ENCODE results near the gene ENDOV.

Gene ENDOV

DNA sequence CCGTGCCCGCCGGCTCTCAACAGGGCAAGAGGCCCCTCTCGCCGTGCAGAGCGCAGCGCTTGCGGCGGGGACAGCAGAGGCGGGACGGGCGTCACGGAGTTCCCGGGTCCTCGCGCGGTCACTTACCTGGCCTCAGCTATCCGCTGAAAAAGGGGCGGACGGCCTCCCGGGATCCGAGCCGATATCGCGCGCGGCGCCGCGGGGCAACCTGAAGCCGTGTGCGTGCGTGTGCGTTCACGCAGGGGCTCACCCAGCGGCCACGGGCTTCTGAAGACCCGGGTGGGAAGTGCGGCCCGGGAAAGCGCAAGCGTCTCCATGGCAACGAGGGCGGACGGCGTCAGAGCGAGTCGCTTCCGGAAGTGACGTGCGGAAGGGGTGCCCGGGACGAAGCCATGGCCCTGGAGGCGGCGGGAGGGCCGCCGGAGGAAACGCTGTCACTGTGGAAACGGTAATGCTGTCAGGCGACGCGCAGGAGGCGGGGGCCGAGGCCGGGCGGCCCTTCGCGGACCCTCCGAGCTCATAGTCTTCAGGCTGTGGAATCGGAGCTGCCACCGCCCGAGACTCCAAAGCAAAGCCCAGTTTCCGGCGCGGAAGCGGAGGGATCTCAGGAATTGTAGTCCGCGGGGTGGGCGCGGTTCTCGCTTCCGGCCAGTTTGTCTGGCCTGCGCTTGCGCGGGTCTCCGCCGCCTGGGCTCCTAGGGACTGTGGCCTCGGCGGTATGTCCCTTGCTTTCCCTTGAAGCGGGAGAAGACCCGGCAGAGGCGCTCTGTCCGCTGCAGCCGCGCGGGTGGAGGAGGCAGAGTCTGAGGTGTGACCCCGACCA is at the start of gene ENDOV:
Gene ENDOV (plus strand): TSS at position 365 of the 823 bp plus-strand sequence. CDS start 28 bp downstream, at position 393.
- peak; percentile 91 for DNase-seq

DNA sequence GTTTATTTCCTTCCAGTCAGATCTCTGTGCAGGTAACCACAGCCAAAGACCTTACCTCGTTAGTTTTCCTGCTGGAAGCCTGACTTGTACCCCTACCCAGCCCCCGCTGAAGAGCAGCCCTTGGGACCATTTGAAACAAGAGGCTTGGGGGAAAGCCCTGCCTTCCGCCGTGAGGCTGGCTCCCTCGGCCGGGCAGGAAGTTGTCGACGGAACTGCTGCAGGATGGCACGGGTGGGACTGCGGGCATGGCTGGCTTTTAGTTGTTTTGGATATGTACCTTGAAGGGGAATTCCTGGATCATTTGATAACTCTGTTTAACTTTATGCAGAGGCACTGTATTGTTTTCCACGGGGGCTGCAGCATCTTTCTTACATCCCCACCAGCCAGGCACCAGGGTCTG is 49.0 kb upstream of the ENDOV start:
- no peak for DNase-seq

DNA sequence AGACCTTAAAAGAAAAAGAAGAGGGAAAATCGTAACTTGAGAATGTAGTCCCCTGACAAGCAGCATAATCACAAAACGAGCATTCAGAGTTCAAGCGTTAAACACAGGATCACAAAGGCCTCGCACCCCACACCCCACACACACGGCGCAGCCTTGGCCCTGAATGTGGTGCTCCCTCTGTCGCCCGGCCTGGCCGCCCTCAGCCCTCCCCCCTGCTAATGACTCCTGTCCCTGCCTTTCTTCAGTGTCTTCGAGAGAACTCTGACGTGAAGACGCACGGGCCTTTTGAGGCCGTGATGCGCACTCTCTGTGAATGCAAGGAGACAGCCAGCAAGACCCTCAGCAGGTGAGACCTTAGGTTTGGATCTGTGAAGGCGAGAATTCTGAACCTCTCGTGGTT is 47.5 kb upstream of the ENDOV start:
- DNase-seq = no peak

DNA sequence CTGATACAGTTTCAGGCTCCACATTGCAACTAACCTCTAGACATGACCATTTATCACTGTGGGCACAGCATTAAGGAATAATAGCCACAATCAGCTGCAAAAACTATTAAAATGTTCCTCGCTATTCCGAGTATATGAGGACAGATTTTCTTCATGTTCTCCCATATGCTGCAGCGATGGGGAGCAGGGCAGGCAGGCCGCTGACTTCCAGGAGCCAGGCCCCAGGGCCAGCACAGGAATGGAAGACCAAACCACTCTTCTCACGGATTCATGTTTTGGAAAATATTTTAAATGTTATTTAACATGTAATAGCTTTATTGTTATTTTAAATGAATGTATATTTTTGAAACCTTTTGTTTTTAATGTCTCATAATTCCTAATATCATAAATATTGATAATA is 43.8 kb upstream of the ENDOV start:
- no peak for DNase-seq

DNA sequence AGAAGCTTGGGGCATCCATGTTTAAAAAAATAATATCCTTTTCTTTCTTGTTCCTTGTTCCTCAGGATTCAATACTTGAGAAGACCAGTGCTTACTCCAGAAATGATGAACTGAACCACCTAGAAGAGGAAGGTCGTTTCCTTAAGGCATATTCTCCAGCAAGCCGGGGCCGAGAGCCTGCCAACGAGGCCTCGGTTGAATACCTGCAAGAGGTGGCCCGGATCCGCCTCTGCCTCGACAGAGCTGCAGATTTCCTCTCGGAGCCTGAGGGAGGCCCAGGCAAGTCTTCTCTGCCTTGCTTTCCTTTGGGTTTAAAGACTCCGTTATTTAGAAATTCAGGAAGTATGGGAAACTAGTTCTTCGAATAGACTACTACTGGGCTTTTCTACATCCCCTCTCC is 42.5 kb upstream of the ENDOV start:
- DNase-seq = no peak

DNA sequence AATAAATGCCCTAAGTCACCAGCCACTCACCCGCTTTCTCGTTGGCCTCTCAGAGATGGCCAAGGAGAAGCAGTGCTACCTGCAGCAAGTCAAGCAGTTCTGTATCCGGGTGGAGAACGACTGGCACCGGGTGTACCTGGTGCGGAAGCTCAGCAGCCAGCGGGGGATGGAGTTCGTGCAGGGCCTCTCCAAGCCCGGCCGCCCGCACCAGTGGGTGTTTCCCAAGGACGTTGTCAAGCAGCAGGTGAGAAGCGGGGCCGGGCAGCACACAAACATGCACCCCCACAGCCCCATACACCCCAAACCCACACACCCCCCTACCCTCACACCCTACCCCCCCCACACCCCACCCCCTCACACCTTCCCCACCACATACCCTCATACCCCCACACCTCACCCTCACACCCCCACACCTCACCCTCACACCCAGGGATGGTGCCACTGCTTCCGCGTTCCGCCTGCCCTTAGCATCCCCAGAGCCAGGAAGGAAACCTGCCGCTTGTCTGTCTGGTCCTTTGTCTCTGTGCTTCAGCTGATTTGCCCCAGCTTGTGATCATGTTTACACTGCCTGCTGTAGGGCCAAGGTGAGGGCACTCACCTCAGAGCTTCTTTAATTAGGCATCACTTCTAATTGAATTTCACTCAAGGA is 41.9 kb upstream of the ENDOV start:
- no peak for DNase-seq

DNA sequence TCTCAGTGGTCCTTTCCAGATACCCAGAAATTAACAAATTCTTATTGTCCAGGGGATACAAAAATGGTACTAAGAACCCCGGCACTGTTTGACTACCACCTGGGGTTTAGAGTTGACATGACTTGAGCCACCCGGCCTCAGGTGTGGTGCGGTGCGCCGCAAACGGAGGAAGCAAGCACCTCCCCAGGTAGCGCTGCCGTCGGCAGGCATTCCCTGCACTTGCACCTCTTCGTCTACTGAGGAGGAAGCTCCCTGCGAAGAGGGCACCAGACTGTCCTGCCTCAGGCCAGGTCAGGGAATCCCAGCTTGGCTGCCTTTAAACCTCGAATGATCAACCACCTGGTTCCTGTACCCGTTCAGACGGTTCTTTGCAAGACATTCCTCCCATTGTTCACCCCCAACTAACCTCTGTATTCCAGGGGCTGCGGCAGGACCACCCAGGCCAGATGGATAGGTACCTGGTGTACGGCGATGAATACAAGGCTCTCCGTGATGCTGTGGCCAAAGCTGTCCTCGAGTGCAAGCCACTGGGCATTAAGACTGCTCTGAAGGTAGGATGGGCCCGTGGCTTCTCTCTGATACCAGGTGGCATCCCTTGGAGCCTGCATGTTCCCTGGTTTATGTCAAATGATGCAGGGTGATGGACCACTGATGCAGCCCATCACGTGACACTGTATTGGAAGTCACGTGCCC is 40.8 kb upstream of the ENDOV start:
- no peak for DNase-seq

DNA sequence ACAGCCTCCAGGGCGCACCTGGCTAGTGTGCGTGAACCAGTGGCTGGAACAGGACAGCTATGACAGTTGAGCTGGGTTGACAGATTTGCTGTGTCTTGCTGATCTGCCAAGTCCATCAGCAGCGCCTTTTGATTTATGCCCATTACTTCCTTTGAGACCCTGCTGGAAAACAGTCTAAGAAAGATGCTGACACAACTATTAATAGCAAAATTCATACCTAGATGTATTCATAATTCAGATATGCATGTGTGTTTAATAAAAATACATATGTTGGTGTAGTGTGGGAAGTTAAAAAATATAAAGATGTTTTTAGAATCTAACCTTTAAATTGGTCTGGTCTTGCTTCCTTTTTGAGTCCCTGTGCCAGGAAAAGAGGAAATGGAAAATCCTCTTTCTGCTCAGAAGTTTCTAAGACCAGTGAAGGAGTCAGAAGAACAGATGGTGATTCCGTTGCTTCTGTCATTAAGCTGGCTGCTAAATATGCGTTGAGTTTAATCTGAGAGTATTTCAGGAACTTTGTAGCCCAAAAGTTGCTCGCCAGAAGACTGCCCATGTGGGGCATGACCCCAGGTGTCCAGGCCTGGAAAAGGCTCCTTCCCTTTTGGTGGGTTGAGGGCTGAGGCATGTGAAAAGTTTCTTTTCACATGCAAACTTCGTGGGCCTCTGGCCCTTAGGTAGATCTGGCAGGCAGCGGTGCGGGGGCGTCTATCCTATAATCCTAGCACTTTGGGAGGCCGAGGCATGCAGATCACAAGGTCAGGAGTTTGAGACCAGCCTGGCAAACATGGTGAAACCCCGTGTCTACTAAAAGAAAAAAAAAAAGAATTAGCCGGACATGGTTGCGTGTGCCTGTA is 40.0 kb upstream of the ENDOV start:
- no peak for DNase-seq

DNA sequence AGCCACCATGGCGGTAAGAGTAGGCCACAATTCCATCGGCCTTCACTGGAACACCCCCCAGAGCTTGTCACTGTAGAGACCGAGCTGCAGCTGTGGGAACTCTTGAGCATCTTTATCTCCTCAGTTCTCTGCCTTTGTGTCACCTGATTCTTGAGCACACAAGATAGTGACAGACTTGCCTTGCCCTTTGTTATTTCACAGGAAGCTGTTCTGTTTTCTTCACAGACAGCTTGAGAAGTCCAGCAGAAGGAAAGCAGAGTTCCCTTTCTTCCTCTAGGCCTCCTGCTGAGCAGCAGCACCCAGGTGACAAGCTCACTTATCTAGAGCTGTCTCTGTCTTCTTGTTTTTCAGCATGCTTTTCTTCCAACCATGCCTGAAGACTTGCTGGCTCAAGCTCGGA is 38.4 kb upstream of the ENDOV start:
- no peak for DNase-seq

DNA sequence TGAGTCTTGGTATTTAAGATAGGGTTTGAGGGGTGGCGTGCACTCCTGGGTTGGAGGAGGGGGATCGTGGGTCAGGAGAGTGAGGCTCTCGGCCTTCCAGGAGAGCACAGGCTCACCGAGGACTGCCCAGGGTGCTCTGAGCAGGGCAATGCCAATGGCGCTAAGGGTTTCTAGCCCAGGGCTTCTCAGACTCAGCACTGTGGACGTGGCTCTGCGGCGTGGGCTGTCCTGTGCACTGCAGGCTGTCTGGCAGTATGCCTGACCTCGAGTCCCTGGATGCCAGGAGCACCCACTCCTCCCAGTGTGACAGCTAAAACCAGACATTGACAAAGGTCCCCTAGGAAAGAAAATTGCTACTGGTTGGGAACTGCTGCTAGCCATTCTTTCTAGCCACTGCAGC is 37.2 kb upstream of the ENDOV start:
- DNase-seq = no peak

DNA sequence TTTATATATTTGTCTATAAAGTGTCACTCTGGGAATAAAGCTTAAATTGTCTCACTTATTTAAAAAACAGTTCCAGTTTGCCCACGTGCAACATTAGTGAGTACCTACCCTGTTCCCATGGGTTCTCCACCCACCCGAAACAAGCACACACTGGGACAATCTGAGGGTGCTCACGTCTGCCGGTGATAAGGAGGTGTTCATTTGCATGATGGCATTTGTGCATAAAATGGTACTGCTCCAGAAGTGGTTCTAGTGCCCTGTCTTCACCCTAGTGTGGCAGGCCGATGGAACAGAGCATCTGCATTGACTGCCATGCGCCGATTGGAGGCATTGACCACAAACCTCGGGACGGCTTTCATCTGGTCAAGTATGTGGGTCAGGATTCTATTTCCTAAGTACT is 35.6 kb upstream of the ENDOV start:
- no peak for DNase-seq

DNA sequence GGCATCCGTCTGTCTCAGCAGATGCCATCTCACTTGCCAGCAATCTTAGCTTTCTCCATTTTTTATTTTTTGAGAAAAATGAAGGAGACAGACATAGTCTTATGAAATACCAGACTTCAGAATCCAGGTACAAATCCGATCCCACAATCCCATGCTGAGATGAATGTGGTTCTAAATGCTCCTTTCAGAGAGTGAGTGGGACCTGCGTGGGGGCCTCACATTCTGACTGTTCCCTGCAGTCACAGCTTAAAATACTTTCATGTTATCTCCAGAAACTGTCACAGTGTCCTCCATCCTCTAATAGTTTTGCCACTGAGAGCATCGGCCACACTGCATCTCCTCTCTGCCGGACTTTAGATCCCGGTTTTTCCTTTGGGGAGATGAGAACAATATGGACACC is 34.9 kb upstream of the ENDOV start:
- no peak for DNase-seq

DNA sequence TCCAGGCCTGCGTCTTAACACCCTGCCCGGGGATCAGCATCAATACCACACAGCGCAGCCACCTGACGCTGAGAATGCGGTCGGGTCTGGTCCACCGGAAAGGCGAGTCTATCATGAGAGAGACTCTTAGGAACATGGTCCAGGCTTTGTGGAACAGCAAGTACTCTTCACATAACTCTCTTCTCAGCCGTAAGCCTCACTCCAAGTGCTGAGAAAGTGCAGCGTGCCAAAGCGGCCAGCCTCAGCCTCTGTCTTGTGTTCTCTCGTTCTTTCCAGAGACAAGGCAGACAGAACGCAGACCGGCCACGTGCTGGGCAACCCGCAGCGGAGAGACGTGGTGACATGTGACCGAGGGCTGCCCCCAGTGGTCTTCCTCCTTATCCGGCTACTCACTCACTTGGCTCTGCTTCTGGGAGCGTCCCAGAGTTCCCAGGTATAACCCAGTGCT is 34.4 kb upstream of the ENDOV start:
- DNase-seq = no peak

DNA sequence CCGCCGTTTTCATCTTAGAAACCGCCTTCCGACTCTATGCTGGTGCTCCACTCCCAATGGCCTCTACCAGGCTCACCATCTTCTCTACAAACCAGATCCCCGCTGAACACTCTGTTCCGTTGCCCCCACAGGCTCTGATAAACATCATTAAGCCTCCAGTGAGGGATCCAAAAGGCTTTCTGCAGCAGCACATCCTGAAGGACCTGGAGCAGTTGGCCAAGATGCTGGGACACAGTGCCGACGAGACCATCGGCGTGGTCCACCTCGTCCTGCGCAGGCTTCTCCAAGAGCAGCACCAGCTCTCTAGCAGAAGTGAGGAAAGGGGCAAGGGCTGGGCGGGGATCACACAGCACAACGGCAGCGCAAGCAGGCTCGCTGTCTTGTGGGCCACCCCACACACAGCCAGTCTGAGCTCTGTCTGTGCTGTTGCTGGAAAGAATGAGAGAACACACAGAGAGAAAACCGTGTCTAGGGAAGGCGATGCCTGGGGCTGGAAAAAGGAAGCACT is 33.5 kb upstream of the ENDOV start:
- no peak for DNase-seq

DNA sequence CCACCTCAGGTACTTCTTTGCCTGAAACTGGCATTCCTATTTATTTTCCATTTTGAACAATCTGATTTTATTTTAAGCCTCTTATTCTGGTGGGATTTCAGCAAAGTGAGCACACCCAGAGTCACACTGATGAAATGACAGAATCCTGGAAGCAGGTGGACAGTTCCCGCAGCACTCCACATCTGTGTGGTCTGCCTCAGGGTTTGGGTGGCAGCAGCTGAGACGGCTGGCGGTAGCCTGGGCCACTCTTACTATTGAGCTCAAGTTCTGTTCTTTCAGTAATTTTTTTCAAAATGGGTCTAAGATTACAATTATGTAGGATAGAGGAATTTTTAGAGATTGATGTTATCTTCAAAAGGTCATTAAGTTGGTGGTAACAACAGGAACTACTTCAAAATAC is 32.5 kb upstream of the ENDOV start:
- no peak for DNase-seq

DNA sequence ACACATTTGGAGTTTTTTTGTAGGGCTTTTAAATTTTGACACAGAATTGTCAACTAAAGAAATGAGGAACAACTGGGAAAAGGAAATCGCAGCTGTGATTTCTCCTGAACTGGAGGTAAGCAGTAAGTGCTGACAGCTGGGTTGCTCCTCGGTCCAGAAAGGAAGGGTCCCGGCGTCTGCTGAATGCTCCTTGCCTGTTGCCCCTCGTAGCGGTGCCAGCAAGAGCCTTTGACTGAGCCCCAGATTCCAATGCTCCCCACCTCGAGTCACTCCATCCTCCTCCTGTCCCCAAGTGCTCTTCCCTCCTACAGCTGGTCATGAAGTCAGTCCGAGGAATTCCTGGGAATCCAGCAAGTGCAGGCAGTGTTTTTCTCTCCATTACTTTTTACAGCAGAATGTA is 32.0 kb upstream of the ENDOV start:
- DNase-seq = no peak

DNA sequence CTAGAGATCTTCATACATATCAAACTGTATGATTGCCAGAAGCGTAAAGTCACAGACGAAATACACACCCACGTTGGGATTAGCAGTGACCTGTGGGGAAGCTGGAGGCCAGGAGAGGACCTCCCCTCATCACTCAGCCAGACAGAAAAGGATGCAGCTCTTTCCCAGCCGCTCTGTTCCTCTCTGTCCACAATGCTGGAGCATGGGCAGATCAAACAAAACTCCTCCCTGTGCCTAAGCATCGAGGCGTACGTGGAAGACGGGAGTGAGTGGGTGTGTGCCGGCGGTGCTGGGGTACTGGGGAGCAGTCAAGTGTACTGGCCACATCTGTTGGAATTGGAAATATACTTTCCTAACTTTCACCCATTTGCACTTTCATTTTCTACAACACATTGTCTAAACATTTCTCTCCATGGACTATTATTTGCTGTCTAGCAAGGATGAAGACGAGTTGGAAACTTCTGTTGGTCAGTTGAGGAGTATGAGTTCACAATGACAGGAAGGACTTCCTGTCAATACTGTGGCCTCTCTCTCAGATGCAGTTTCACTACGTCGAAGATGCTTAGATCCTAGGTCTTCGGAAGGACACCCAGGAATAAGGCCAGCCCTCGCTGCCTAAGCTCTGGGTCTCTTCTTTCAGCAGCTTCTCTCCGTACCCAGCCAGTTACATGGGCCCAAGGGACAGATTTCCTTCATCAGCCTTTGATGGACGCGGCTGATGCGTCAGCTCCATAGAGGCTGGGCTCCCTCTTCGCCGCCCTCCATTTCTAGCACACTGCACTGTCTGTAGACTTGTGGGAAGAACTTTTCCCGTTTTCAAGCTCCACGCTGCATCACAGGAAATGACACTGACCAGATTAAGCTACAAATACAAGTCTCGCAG is 30.6 kb upstream of the ENDOV start:
- DNase-seq = no peak

DNA sequence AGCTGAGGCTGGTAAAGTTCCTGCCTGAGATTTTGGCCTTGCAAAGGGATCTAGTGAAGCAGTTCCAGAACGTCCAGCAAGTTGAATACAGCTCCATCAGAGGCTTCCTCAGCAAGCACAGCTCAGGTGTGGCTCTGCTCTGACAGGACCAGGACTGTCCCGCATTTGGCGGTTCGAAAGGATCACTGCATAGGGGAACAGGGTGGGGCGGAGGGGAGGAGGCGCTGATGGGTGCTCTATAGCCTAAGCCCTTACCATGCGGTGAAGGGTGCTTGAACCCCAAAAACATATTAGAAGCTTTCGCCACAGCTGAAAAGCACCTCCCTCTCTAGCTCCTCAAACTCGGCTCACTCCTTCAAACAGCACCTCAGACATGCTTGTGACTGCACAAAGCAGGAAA is 29.9 kb upstream of the ENDOV start:
- no peak for DNase-seq

DNA sequence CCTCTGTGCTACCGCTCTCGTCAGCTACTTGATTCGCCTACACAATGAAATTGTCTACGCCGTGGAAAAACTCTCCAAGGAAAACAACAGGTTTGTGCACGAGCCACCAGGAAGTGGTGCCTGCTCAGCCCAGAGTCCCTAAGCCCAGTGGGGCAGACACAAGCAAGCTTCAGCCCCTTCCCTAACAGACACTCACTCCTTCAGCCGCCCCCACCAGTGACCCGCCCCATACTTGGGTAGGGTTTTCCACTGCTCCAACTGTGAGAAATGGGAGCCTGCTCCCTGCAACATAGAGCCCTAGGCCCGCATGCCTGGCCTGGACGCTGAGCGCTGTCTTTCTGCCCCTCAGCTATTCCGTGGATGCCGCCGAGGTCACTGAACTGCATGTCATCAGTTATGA is 28.6 kb upstream of the ENDOV start:
- no peak for DNase-seq

DNA sequence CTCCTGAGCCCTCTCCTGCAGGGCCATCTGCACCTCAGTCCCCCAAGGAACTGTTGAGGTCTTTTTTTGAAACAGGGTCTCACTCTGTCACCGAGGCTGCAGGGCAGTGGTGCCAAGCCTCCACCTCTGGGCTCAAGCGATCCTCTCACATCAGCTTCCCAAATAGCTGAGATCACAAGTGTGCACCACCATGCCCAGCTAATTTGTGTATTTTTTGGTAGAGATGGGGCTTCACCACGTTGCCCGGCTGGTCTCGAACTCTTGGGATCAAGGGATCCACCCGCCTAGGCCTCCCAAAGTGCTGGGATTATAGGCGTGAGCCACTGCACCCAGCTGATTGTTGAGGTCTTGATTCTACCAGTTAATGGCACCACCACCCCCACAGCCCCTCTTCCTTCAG is 27.9 kb upstream of the ENDOV start:
- DNase-seq = no peak

DNA sequence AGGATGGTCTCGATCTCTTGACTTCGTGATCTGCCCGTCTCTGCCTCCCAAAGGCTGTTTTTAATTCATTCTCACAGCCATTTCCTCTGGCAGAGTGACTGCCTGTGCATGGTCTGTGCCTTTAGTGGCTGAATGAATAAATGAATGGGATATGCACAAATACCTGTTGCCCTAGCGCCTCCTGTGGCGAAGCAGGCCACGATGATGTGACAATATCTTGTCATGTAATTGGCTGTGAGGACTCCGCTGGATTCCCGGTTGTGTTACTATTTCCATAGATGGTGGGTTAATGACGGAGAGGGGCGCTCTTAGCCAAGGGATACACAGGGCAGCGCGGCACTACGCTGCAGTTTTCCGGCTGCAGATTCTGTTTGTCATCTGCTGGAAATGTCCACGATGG is 26.8 kb upstream of the ENDOV start:
- no peak for DNase-seq

DNA sequence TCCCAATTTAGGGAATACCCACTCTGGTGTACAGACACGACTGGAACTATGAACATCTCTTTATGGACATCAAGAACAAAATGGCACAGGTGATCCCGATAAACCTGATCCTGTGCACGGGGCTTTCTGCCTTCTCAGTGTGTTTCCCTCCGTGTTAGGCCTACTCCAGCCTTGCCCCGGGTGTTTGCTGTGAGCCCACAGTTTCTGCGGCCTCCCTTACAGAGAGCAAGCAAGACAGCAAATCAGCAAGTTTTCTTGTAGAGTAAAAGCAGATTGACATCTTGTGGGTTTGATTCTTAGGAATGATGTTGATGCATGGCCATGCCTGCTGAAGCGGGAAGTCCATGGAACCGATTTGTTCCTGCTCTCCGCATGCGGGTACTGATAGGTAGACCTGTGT is 26.4 kb upstream of the ENDOV start:
- DNase-seq = no peak
